ENCODE data around the gene LGALS7. TPM values are rescaled to one million over a fixed set of nuclear protein-coding genes. Genes with fewer than 3 reads are reported as not detected.
"Not testable (repeated sequence)": the region's sequence is repeated elsewhere in the genome, so short reads cannot be mapped to it uniquely, and the experiment has no call there.

LGALS7 gene
- total RNA-seq (1 to 10 TPM in 1 of 4 donors, under 1 TPM in 1, not detected in 2; 0.79 to 1.1 TPM), polyA plus RNA-seq (not detected)
- long read RNA-seq, donor 1 = 0 reads
- long read RNA-seq, donor 2 = 0 reads
- long read RNA-seq, donor 3 = 0 reads
- long read RNA-seq, donor 4, partial matches to known transcripts = 1 of 1 reads
- long read RNA-seq, donor 4, other reads (novel, unspliced or antisense) = 0 of 1 reads

- H3K27me3 ChIP-seq (ENCODE audit: control insufficient read depth, insufficient read depth) = no peaks in the 10 kb centered on the region
- no peaks in the 10 kb centered on the region for H3K9me3 ChIP-seq (ENCODE audit: control insufficient read depth, low read length)
- DNase-seq (no peak), ATAC-seq (no peak)
- intact Hi-C loops (cut with DNase I) = no loop called here
- H3K4me1 ChIP-seq (ENCODE audit: control insufficient read depth, insufficient read depth, low read length) = no peaks in the 10 kb centered on the region
- no peak within 1 kb of the TSS for H3K4me3 ChIP-seq (ENCODE audit: low read length)
- H3K27ac ChIP-seq (ENCODE audit: low read length) = no peak within 1 kb of the TSS
- WGBS = 85% methylated on average over 10 of the region's 14 CpGs
Observed at GRCh38 chr19:38773469-38774177, at the start of gene LGALS7. Gene LGALS7 (minus strand): TSS chr19:38773517. CDS start chr19:38773492, 25 bp downstream.

- H3K27ac ChIP-seq (ENCODE audit: low read length); H3K27me3 ChIP-seq (ENCODE audit: control insufficient read depth, insufficient read depth); intact Hi-C loops (cut with DNase I); H3K4me3 ChIP-seq (ENCODE audit: low read length); H3K4me1 ChIP-seq (ENCODE audit: control insufficient read depth, insufficient read depth, low read length); H3K9me3 ChIP-seq (ENCODE audit: control insufficient read depth, low read length): not testable (repeated sequence)
- WGBS = 97% methylated on average over 29 of the region's 29 CpGs
- ATAC-seq (peak in 1 of 2 donors; percentile 27), DNase-seq (peak in 1 of 3 donors; percentile 60)
Observed at GRCh38 chr19:38821230-38821825, 48.0 kb upstream of the LGALS7 start.

GRCh38 chr19:38819231-38819920, 46.1 kb upstream of the LGALS7 start:
- WGBS = 69% methylated on average over 13 of the region's 13 CpGs
- H3K4me1 ChIP-seq (ENCODE audit: control insufficient read depth, insufficient read depth, low read length) = peaks cover 5% of the 10 kb centered on the region
- H3K4me3 ChIP-seq (ENCODE audit: low read length) = no peak overlapping the region
- no peak for DNase-seq
- H3K27ac ChIP-seq (ENCODE audit: low read length) = no peak overlapping the region
- H3K9me3 ChIP-seq (ENCODE audit: control insufficient read depth, low read length) = no peaks in the 10 kb centered on the region
- ATAC-seq = peak; percentile 47 to 58
- intact Hi-C loops (cut with DNase I) = no loop called here
- H3K27me3 ChIP-seq (ENCODE audit: control insufficient read depth, insufficient read depth) = no peaks in the 10 kb centered on the region

GRCh38 chr19:38817081-38817480, 43.8 kb upstream of the LGALS7 start:
- Histone ChIP-seq H3K27me3 (ENCODE audit: control insufficient read depth, insufficient read depth) (no peaks in the 10 kb centered on the region), H3K27ac (ENCODE audit: low read length) (no peak overlapping the region), H3K4me3 (ENCODE audit: low read length) (no peak overlapping the region), H3K4me1 (ENCODE audit: control insufficient read depth, insufficient read depth, low read length) (peaks cover 5% of the 10 kb centered on the region), H3K9me3 (ENCODE audit: control insufficient read depth, low read length) (no peaks in the 10 kb centered on the region)
- no peak for DNase-seq
- ATAC-seq = no peak
- intact Hi-C loops (cut with DNase I) = no loop called here
- 93% methylated on average over 15 of the region's 15 CpGs for WGBS

GRCh38 chr19:38816131-38816750, 42.9 kb upstream of the LGALS7 start:
- H3K4me1 ChIP-seq (ENCODE audit: control insufficient read depth, insufficient read depth, low read length) = peaks cover 5% of the 10 kb centered on the region
- no peaks in the 10 kb centered on the region for H3K27me3 ChIP-seq (ENCODE audit: control insufficient read depth, insufficient read depth)
- no peak overlapping the region for H3K4me3 ChIP-seq (ENCODE audit: low read length)
- intact Hi-C loops (cut with DNase I) = no loop called here
- no peak for ATAC-seq
- no peak for DNase-seq
- no peak overlapping the region for H3K27ac ChIP-seq (ENCODE audit: low read length)
- WGBS = 91% methylated on average over 18 of the region's 18 CpGs
- H3K9me3 ChIP-seq (ENCODE audit: control insufficient read depth, low read length) = no peaks in the 10 kb centered on the region

GRCh38 chr19:38815059-38816001, 42.0 kb upstream of the LGALS7 start:
- ATAC-seq (no peak), DNase-seq (no peak)
- WGBS = 90% methylated on average over 34 of the region's 34 CpGs
- peaks cover 3% of the 10 kb centered on the region for H3K4me1 ChIP-seq (ENCODE audit: control insufficient read depth, insufficient read depth, low read length)
- no peaks in the 10 kb centered on the region for H3K9me3 ChIP-seq (ENCODE audit: control insufficient read depth, low read length)
- no peak overlapping the region for H3K4me3 ChIP-seq (ENCODE audit: low read length)
- intact Hi-C loops (cut with DNase I) = no loop called here
- H3K27me3 ChIP-seq (ENCODE audit: control insufficient read depth, insufficient read depth) = no peaks in the 10 kb centered on the region
- H3K27ac ChIP-seq (ENCODE audit: low read length) = no peak overlapping the region

- 79% methylated on average over 2 of the region's 2 CpGs for WGBS
- H3K27ac ChIP-seq (ENCODE audit: low read length); H3K9me3 ChIP-seq (ENCODE audit: control insufficient read depth, low read length); H3K4me3 ChIP-seq (ENCODE audit: low read length); H3K27me3 ChIP-seq (ENCODE audit: control insufficient read depth, insufficient read depth); DNase-seq; intact Hi-C loops (cut with DNase I); ATAC-seq; H3K4me1 ChIP-seq (ENCODE audit: control insufficient read depth, insufficient read depth, low read length): not testable (repeated sequence)
Observed at GRCh38 chr19:38813932-38814331, 40.6 kb upstream of the LGALS7 start.

GRCh38 chr19:38813323-38813722, 40.0 kb upstream of the LGALS7 start:
- Histone ChIP-seq H3K9me3 (ENCODE audit: control insufficient read depth, low read length) (no peaks in the 10 kb centered on the region), H3K27ac (ENCODE audit: low read length) (no peak overlapping the region), H3K4me3 (ENCODE audit: low read length) (no peak overlapping the region), H3K27me3 (ENCODE audit: control insufficient read depth, insufficient read depth) (no peaks in the 10 kb centered on the region), H3K4me1 (ENCODE audit: control insufficient read depth, insufficient read depth, low read length) (no peaks in the 10 kb centered on the region)
- ATAC-seq (no peak), DNase-seq (no peak)
- intact Hi-C loops (cut with DNase I) = no loop called here
- WGBS = 93% methylated on average over 6 of the region's 6 CpGs

- H3K27ac ChIP-seq (ENCODE audit: low read length) = no peak within 1 kb of the TSS
- H3K4me3 ChIP-seq (ENCODE audit: low read length) = no peak within 1 kb of the TSS
- peak in 1 of 2 donors; percentile 51 for ATAC-seq
- no peaks in the 10 kb centered on the region for H3K27me3 ChIP-seq (ENCODE audit: control insufficient read depth, insufficient read depth)
- DNase-seq = peak in 1 of 3 donors; percentile 35
- intact Hi-C loops (cut with DNase I) = no loop called here
- H3K4me1 ChIP-seq (ENCODE audit: control insufficient read depth, insufficient read depth, low read length) = no peaks in the 10 kb centered on the region
- 87% methylated on average over 15 of the region's 15 CpGs for whole genome bisulfite sequencing
- no peaks in the 10 kb centered on the region for H3K9me3 ChIP-seq (ENCODE audit: control insufficient read depth, low read length)
Observed at GRCh38 chr19:38812841-38813320, 39.6 kb upstream of the LGALS7 start, which contains the start of gene LGALS4. Gene LGALS4 (minus strand): TSS chr19:38812945. CDS start chr19:38812886, 59 bp downstream.

Data from right cardiac atrium (tissue), 5 donors.